GM21717 (cell line): ENCODE results near the gene ADGRA1.
"Not testable (repeated sequence)": the region's sequence is repeated elsewhere in the genome, so short reads cannot be mapped to it uniquely, and the experiment has no call there.

ENCODE experiments used
- ATAC-seq: cut with Tn5 transposase; IDR thresholded peaks from one replicate; pipeline ENCODE4 v1.9.1; 2021; ENCODE audit warnings: mild to moderate bottlenecking, moderate library complexity; ENCODE audit not compliant: unreplicated experiment

The ADGRA1 gene

DNA sequence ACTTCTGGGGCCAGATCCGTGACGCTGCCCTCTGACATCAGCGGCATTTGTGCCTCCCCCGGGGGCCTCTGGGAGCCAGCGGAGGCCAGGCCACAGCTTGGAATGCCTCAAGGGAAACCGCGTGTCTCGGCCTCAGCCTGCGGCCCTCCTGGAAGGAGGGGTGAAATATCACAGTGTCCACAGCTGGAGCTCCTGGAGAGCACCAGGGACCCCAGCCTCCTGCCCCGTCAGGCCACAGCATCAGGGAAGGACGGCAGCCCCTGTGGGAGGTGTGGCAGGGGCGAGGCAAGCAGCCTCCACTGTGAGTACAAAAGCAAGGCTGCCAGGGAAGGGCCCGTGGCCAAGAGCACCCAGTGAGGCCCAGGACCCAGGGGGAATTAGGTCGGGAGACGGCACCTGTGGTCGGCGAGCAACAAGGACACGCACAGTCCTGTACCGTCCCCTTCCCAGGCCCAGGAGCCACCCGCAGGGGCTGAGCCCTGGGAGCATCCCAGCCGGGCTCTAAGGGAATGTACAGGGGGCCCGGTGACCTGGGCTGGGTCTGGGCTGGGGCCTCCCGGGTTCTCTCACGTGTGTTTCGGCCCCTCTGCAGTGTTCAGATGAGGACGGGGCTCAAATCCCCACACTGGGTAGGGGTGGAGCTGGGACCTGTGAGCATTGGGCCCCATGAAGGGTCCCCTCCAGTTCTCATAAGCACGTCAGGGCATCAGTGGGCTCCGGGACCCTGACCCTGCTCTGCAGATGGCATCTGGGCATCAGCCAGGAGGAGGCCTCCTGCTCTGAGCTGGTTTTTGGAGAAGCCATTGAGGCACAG, 53.6 kb downstream of the ADGRA1 start:
- no peak for ATAC-seq

DNA sequence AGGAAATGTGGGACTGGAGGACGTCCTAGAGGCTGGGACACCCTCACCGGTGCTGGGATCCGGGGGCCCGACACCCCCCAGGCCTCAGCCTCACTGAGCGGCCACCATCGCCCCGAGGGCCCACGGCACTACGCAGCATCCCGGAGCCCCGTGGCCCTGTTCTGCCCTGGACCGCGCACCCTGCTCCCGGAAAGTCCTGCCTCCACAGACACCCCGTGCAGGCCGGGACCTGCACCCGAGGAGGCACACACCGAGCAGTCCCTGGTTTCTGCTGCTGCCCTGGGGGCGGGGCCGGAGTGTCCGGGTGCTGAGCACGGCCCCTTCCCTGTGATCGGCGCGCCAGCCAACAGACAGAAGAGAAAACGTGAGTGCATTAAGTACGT, 54.2 kb downstream of the ADGRA1 start:
- no peak for ATAC-seq

DNA sequence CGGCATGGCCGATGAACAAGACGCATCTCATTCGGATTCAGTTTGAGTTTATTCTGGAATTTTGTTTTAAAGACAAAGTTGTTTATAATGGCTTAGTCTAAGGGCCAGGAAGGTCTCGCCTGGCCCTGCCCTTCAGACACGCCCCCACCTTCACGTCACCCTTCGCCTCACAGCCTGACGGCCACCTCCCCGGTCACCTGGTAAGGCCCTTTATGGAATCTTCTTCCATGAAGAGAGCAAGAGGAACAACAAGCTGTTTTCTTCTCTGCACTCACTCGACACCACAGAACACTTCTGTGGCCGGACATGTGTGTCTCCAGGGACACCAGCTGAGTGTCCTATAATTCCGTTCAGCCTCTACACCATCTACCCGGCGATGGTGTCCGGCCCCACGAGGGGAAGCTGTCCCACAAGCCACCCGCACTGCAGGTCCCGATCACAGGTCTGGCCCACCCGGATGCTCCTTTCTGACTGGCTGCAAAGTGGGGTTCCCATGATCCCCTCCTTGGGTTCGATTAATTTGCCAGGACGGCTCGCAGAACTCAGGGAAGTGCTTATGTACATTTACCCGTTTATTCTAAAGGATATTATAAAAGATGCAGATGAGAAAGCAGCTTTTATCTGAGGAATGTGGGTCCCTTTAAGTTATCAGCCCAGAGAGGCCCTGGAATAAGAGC, 54.9 kb downstream of the ADGRA1 start:
- ATAC-seq, result no peak

DNA sequence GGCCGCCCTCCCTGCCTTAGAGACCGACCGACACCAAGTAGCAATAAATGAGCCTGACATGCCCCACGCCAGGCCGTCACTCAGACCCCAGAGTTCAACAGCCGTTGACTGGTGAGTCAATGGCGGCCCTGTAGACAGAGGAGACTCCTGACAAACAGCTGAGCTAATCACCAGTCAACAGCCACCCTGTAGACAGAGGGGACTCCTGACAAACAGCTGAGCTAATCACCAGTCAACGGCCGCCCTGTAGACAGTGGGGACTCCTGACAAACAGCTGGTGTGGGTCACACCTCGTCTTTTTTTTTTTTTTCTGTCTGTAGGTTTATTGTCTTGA, 55.4 kb downstream of the ADGRA1 start:
- ATAC-seq, result no peak

DNA sequence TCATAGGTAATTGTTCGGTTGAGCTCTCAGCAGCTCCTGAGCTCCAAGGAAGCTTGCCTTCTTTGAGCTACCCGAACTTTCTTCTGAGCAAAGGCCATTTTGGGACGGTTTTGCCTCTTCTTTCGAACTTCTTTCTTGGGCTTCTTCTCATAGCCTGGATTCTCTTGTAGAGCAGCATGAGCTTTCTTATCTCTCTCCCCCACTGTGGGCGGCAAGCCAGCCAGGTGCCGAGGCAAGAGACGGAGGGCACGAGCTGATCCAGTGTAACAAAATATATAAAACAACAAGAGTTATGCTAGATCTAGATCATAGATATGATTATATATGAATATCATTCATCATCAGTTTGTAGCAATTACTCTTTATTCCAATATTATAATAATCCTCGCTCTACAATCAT, 55.8 kb downstream of the ADGRA1 start:
- ATAC-seq, result no peak

DNA sequence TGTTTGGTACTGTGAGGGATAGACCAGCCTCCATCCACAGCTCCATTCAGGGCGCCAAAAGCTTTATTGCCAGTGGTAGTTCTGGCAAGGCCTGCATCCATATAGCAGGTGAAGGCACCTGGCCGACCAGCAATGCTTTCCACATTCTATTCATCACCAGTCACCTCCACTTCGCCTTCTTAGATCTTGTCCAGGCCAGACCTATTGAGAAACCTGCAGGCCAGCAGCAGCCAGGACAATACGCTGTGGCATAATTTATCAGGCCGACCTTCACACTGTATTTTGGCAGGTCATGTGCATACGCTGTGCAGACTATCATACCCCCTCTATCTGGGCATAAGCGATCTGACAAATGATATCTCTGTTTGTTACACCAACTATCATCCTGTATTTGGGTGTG, 57.0 kb downstream of the ADGRA1 start:
- no peak for ATAC-seq

DNA sequence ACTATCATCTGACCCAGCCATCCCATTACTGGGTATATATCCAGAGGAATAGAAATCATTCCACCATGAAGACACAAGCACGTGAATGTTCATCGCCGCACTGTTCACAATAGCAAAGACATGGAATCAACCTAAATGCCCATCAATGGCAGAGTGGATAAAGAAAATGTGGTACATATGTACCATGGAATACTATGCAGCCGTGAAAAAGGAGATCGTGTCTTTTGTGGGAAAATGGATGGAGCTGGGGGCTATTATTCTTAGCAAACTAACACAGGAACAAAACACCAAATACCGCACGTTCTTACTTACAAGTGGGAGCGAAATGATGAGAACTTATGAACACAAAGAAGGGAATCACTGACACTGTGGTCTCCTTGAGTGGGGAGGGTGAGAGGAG, 62.5 kb downstream of the ADGRA1 start:
- ATAC-seq, result no peak

DNA sequence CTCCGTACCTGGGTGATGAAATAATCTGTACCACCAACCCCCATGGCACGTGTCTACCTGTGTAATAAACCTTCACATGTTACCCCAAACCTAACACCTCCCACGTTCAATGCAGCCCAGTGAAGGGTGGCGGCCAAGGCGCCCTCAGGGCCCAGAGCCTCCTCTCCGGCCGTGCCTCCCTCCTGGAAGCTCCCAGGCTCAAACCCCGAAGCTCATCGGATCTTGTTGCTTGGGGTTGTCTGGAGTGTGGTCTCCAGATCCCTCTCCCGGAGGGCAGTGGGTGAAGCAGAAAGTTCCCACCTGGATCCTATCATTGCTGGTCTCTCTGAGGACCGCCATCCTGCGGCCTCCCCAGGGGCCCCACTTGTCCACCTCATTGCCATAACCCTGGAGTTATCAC, 62.9 kb downstream of the ADGRA1 start:
- no peak for ATAC-seq

DNA sequence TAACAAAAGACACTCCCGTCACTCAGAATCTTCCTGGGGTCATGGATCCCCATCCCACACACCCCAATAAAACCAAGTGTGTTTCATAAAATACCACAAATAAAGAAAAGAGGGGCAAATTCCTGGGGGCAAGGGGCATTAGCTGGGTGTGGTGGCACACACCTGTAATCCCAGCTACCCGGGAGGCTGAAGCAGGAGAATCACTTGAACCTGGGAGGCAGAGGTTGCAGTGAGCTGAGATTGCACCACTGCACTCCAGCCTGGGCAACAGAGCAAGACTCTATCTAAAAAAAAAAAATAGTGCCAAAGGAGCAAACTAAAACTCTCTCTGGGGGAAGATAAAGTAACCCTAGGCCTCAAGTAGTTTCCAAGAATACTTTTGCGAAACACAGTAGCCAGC, 63.3 kb downstream of the ADGRA1 start:
- ATAC-seq, result not testable (repeated sequence)

DNA sequence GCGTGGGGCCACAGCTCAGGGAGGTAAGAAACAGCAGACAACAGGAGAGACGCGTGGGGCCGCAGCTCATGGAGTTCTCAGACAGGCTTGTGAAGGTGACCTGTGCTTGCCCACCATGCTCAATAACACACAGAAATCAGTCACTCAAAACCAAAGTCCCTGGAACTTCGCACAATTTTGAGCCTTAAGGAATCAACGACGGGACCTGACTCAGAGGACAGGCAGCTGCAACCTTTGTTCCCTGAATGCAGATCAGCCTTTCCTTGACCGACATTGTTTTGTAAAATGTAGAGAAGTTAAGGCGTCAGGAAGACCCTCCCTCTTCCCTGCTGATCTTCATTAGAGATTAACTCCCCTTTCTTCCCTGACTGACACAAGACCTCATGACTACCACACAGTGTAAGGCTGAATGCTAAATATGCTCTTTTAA, 63.8 kb downstream of the ADGRA1 start:
- ATAC-seq, result no peak

DNA sequence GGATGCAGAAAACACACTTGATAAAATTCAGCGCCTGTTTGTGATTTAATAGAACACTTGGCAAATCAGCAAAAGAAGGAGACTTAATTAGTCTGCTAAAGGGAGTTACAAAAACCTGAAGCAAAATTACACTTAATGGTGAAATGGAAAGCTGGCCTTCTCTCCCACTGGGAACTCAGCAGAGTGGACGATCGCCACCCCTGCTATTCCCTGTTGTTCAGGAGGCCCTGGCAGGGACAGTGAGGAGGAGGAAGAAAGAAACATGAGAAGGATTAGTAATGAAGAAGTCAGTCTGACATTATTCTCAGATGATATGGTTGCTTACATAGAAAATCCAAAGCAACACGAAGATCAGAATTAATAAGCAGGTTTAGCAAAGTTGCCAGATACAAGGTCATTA, 66.7 kb downstream of the ADGRA1 start:
- ATAC-seq, result no peak

DNA sequence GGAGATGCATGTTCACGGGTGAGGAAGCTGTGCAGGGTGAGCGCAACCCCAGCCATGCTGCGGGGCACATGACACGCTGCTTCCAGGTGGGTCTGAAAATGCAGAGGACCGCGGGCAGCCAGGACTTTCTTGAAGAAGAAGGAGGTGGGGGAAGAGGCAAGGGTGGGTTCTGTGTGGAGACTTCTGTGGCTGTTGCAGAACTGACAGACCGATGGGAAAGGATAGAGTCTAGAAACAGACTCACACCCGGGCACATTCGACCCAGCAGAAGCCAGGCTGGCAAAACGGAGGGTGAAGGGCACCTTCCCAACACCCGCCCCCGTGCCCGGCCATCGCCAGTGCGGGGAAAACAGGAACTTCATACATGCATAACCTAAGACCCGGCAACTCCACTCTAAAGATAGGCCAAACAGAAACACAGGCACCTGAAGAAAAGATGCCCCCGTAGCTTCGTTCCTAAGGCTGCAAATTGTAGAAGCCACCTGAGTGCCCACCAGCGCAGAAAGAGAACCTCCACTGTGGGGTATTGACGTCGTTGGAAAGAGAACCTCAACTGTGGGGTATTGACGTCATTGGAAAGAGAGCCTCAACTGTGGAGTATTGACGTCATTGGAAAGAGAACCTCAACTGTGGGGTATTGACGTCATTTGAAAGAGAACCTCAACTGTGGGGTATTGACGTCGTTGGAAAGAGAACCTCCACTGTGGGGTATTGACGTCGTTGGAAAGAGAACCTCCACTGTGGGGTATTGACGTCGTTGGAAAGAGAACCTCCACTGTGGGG, 67.5 kb downstream of the ADGRA1 start:
- ATAC-seq, result no peak

DNA sequence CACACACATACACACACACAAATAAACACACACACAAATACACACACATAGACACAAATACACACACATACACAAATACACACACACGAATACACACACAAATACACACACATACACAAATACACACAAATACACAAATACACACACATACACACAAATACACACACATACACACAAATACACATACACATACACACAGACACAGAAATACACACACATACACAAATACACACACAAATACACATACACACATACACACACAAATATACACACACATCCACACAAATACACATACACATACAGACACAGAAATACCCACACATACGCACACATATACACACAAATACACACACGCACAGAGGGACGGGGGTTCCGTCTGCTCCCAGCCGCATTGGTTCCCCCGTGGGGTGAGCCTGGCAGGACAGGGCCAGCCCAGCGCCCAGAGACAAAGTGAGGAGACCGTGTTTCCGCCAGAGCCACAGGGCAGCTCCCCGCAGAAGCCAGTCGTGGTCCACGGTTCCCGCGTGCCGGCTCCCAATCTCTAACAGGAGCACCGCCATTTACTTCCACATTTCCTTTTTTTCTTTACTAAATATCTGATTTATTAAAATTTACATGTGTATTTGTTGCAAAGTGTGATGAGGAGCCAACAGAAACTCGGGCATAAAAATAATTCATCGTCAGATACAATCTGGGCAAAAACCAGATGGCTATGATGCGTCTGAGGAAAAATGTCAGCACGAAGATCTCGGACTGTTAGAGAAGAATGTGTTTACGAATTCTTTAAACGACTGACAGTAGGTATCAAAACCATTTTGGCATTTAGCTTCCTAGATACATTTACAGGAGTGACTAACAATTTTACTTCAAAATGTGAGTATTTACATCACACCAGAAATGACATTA, 69.2 kb downstream of the ADGRA1 start:
- no peak for ATAC-seq

DNA sequence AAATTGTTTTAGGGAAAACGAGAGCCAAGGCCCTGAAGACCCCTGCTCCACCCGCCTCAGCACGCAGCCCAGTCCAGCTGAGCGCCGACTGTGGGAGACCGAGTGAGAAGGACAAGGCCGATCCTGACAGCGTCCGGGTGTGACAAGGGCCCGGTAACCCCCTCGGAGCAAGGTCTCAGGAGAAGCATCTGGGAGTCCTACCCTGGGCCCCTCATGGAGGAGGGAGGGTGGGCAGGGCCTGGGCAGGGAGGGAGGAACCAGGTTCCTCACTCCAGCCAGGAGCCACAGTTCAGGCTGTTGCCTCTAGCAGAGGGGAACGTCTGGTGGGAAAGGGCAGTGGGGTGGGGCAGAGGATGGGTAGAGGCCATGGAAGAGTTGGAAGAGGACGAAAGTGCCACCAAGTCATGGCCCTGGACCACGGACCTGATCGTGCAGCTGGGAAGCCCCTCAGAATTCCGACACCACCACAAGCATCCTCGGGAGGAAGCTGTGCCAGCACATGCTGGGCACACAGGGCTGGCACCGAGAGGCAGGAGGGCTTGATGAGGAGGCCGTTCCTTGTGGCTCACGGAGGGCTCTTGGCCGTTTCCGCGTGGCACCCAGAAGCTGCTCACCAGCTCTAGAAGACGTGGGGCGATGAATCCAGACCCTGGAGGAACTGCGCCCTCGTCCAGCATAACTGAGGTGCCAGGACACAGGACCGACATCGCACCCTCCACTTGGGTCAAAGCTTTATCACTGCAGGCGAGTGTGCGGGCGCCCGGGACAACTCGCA, 70.1 kb downstream of the ADGRA1 start:
- no peak for ATAC-seq

DNA sequence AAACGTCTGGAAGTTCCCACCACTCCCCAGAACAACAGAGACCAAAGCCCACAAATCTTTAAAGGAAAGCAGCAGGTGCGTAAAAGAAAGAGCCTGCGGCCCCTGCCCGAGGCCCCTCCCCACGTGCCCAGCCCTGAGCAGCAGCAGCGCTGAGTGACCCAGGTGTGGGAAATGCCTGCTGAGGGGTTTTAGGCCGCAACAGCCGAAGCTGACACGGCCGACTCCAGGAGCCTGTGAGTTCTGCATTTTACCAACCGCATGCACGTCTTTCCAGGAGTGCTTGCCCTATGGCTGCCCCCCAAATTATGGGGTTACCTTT, 70.7 kb downstream of the ADGRA1 start:
- ATAC-seq, result no peak

DNA sequence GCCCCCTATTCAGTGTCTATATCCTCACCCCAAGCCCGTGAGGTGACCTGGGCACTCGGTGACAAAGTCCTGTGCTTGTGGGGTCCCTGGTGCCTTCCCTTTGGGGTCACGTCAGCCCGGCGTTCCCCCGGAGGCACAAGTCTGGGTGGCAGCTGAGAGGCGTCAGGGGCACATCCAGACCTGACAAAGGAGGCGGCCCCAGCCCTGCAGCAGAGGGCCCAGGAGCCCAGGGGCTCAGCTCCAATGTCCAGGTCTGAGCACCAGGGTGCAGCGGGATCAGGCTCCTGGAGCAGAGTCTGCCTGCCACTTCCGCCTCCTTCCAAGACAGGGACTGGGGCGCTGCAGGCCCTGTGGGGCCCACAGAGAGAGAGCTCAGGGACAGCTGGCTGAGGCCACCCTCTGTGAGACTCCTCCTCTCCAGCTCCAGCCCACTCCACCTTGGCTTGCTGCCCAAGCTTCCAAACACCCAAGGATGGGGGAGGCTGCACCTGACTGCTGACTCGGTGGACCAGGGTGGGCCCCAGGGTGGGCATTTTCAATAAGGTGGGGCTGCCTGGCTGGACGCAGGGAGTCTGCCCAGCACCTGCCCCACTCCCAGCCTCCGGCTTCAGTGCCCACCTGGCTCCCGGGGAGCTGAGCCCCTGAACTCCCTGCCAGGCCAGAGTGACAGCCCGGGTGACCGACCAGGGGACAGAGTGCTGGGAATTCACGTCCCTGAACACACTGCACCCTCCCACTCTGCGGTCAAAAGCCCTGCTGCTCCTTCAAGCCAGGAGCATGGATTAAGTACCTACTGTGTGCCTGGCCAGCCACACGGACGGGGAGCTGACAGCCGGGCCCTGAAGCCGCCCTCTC, 71.3 kb downstream of the ADGRA1 start:
- no peak for ATAC-seq

DNA sequence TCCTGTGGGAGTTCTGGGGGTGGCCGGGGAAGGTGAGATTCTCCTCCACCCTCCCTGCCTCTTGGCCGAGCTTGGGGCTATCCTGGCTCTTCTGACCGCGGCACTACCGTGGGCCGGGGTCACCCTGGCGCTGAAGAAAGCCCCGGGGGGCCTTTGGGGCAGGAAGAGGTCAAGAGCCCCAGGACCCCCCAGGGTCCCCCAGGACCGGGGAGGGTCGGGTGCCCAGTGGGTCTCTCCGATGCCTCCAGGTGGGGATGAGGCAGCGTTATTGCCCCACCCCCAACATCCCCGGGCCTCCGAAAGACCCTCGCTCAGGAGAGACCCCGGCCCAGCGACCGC, 71.9 kb downstream of the ADGRA1 start:
- no peak for ATAC-seq

DNA sequence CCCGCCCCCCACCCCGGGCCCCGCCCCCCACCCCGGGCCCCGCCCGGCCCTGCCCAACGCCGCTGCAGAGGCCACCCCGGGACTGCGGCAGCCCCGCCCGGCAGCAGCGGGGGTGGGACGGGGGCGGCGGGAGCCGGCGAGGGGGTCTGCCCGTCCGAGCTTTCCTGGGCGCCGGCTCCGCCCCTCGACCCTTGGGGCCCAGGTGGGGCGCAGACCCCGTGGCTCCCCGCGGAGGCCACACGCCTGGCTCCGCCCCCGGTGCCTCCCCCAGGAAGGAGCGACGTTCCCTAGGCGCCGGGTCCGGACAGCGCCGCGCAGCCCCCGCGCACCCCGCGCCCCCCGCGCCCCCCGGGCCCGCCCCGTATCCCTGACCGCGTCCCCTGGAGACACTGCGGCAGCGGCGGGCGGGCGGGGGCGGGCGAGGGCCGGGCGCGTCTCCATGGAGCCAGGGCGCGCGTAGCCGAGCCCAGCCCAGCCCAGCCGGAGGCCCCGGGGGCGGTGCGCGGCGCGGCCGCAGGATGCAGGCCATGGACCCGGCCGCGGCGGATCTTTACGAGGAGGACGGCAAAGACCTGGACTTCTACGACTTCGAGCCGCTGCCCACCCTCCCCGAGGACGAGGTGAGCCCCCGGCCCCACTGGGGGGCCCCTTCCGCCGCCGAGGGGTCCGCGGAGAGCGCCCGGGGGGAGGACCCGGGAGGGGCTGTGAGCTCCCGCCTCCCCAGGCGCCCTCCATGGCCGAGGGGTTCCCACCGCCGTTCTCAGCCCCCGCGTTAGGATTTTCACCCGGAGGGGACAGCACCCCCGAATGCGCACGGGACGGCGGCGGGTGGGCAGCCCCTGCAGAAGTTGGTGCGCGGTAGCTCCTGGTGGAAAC, 72.5 kb downstream of the ADGRA1 start, which contains the start of gene KNDC1:
Gene KNDC1 (plus strand): TSS at position 270 of the 876 bp plus-strand sequence. CDS start 249 bp downstream, at position 519.
- no peak for ATAC-seq
